CD14-positive monocyte (primary cell): ENCODE data around the gene DYRK1A. TPM values are rescaled to one million over a fixed set of nuclear protein-coding genes. Genes with fewer than 3 reads are reported as not detected.
"Not testable (repeated sequence)": the region's sequence is repeated elsewhere in the genome, so short reads cannot be mapped to it uniquely, and the experiment has no call there.

Source experiments
- DNase-seq, 3 donors: peaks; one replicate each; pipeline ENCODE4 v3.0.0-alpha.2; 2011 to 2022
- H2AFZ ChIP-seq: 2 replicates; pipeline ENCODE4 v1.6.0; 2012; ENCODE audit warnings: mild to moderate bottlenecking, low read depth, low read length, inconsistent platforms; ENCODE audit not compliant: insufficient read depth, poor library complexity, severe bottlenecking
- H3K27ac ChIP-seq, 2 donors: 1 replicate in 1 of 2; 2 replicates in 1 of 2; pipeline ENCODE4 v1.5.1; 2012 to 2013; ENCODE audit warnings: low read length in 2 of 2, control low read depth in 1 of 2, inconsistent platforms in 1 of 2, low read depth in 1 of 2, mild to moderate bottlenecking in 1 of 2
- H3K27me3 ChIP-seq, 2 donors: one replicate each; pipeline versions ENCODE4 v1.6.0 to v1.6.1; 2011 to 2013; ENCODE audit warnings: low read length in 2 of 2; ENCODE audit not compliant: control insufficient read depth in 2 of 2, insufficient read depth in 2 of 2
- H3K36me3 ChIP-seq, 2 donors: replicated peaks in 1 of 2; 1 replicate in 1 of 2; 2 replicates in 1 of 2; pipeline versions ENCODE4 v1.5.1 to v1.6.1; 2012 to 2013; ENCODE audit warnings: low read length in 2 of 2, control low read depth in 1 of 2, inconsistent platforms in 1 of 2, mild to moderate bottlenecking in 1 of 2; ENCODE audit not compliant: insufficient read depth in 2 of 2, control insufficient read depth in 1 of 2
- H3K4me1 ChIP-seq, 2 donors: 1 replicate in 1 of 2; 2 replicates in 1 of 2; pipeline versions ENCODE4 v1.5.1 to v1.6.1; 2012 to 2013; ENCODE audit warnings: low read length in 2 of 2, control low read depth in 1 of 2, inconsistent platforms in 1 of 2, mild to moderate bottlenecking in 1 of 2, moderate library complexity in 1 of 2; ENCODE audit not compliant: insufficient read depth in 2 of 2, control insufficient read depth in 1 of 2
- H3K4me2 ChIP-seq: replicated peaks from 2 replicates; pipeline ENCODE3; 2012; ENCODE audit warnings: low read length, moderate library complexity, mild to moderate bottlenecking; ENCODE audit not compliant: poor library complexity, severe bottlenecking; ENCODE audit errors: extremely low read depth
- H3K4me3 ChIP-seq, 3 experiments: fragments of 200-600 bp in 1 of 3; sonication (generic) in 1 of 3; replicated peaks in 1 of 3; 1 replicate in 2 of 3; 2 replicates in 1 of 3; pipeline ENCODE4 v1.5.1; 2011 to 2013; ENCODE audit warnings: low read length in 3 of 3, mild to moderate bottlenecking in 3 of 3, control low read depth in 2 of 3, low read depth in 2 of 3, inconsistent platforms in 1 of 3, moderate library complexity in 1 of 3
- H3K79me2 ChIP-seq: 2 replicates; pipeline ENCODE4 v1.6.0; 2012; ENCODE audit warnings: mild to moderate bottlenecking, control low read depth, inconsistent platforms, low read length, moderate library complexity; ENCODE audit not compliant: insufficient read depth
- H3K9ac ChIP-seq: 2 replicates; pipeline ENCODE4 v1.6.0; 2017; ENCODE audit warnings: low read length, mild to moderate bottlenecking; ENCODE audit not compliant: insufficient read depth, poor library complexity, severe bottlenecking
- H3K9me3 ChIP-seq, 2 donors: replicated peaks in 1 of 2; 1 replicate in 1 of 2; 2 replicates in 1 of 2; pipeline versions ENCODE4 v1.5.1 to v1.6.1; 2012 to 2013; ENCODE audit warnings: low read length in 2 of 2, control low read depth in 1 of 2; ENCODE audit not compliant: control insufficient read depth in 1 of 2, insufficient read depth in 1 of 2
- H4K20me1 ChIP-seq: 2 replicates; pipeline ENCODE4 v1.6.0; 2012; ENCODE audit warnings: mild to moderate bottlenecking, low read length, control low read depth, moderate library complexity; ENCODE audit not compliant: insufficient read depth
- H3K27ac Mint-ChIP-seq, 7 donors: one replicate each; pipeline ENCODE4 v1.8.0; 2020; ENCODE audit warnings: mild to moderate bottlenecking in 7 of 7, mixed read lengths in 7 of 7, moderate library complexity in 6 of 7, inconsistent platforms in 2 of 7
- H3K27me3 Mint-ChIP-seq, 3 donors: one replicate each; pipeline ENCODE4 v1.8.0; 2021 to 2022; ENCODE audit warnings: low read depth in 3 of 3, mild to moderate bottlenecking in 3 of 3, mixed read lengths in 3 of 3, moderate library complexity in 3 of 3, inconsistent platforms in 1 of 3
- H3K36me3 Mint-ChIP-seq, 2 donors: one replicate each; pipeline ENCODE4 v1.8.0; 2020; ENCODE audit warnings: mixed read lengths in 2 of 2, inconsistent platforms in 1 of 2, mild to moderate bottlenecking in 1 of 2
- H3K4me1 Mint-ChIP-seq: one replicate; pipeline ENCODE4 v1.8.0; 2020; ENCODE audit warnings: mild to moderate bottlenecking, mixed read lengths
- H3K4me3 Mint-ChIP-seq, 2 donors: one replicate each; pipeline ENCODE4 v1.8.0; 2020; ENCODE audit warnings: mild to moderate bottlenecking in 2 of 2, mixed read lengths in 2 of 2, moderate library complexity in 1 of 2
- H3K9me3 Mint-ChIP-seq, 7 donors: one replicate each; pipeline ENCODE4 v1.8.0; 2020 to 2022; ENCODE audit warnings: mixed read lengths in 7 of 7, mild to moderate bottlenecking in 6 of 7, moderate library complexity in 6 of 7, inconsistent platforms in 2 of 7
- WGBS: methylation state at CpG from one replicate; pipeline ENCODE4 v1.1.5; 2013; ENCODE audit warnings: missing lambda C conversion rate; ENCODE audit not compliant: insufficient coverage; 5-methylcytosine and 5-hydroxymethylcytosine counted together
- intact Hi-C, 2 donors: fragments of 100-400 bp; cut with micrococcal nuclease; formaldehyde crosslinking; loops; one replicate each; pipeline versions ENCODE4 v1.15.0 to v1.15.1; 2023
- polyA plus RNA-seq, 3 donors: library from polyadenylated mRNA; depleted of rRNA in 1 of 3; unstranded in 2 of 3; stranded (reverse) in 1 of 3; fragments of 300-500 nt in 2 of 3; fragments of >200 nt in 1 of 3; fragmentation: Illumina TruSeq in 2 of 3; gene quantifications; 1 replicate in 2 of 3; 2 replicates in 1 of 3; pipeline ENCODE4 v1.2.3, GENCODE V29; 2012 to 2021
- TF ChIP-seq, protein P1 (sequence below): fragments of 200-600 bp; IDR thresholded peaks from one replicate; pipeline ENCODE4 v1.8.0; 2022; ENCODE audit warnings: antibody characterized with exemption, mild to moderate bottlenecking

Gene DYRK1A
- polyA plus RNA-seq, 3 donors: 1.8 to 53.5 (median 2.4) TPM

DNA sequence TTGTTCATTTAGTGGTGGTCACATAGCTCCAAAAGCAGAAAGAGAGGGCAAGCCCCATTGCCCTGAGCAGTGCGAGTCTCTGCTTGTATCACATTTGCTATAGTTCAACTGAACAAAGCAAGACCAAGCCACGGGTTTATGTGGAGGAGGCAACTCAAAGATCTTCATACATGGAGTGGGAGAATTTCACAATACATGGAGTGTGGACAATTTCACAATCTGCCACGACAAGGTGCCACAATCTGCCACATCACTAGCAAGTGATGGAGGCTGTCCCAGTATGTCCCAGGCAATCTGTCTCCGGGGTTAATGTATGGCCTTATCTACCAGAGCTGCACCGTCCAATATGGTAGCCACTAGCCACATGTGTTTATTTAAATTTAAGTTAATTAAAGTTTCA lies 44.5 kb upstream of the DYRK1A start:
- H3K27ac ChIP-seq: no peak overlapping the region
- H3K36me3 ChIP-seq: no peaks in the 10 kb centered on the region
- DNase-seq: no peak
- Mint-ChIP-seq H3K4me1 (no peaks in the 10 kb centered on the region), H3K27me3 (peaks cover 0 to 2% (median 0%) of the 10 kb centered on the region in 3 donors), H3K27ac (no peak overlapping the region), H3K9me3 (peaks cover 15 to 21% (median 19%) of the 10 kb centered on the region in 7 donors), H3K4me3 (no peak overlapping the region), H3K36me3 (no peaks in the 10 kb centered on the region)
- H3K9me3 ChIP-seq: peaks cover 7 to 16% of the 10 kb centered on the region in 2 donors
- no peak overlapping the region for H2AFZ ChIP-seq
- no peaks in the 10 kb centered on the region for H3K79me2 ChIP-seq
- H3K27me3 ChIP-seq: no peaks in the 10 kb centered on the region
- no peaks in the 10 kb centered on the region for H3K4me1 ChIP-seq
- no peak overlapping the region for H3K4me3 ChIP-seq
- no peak overlapping the region for H3K4me2 ChIP-seq
- no peaks in the 10 kb centered on the region for H4K20me1 ChIP-seq
- 100% methylated on average over 1 of the region's 5 CpGs for WGBS
- TF ChIP-seq, protein P1, sequence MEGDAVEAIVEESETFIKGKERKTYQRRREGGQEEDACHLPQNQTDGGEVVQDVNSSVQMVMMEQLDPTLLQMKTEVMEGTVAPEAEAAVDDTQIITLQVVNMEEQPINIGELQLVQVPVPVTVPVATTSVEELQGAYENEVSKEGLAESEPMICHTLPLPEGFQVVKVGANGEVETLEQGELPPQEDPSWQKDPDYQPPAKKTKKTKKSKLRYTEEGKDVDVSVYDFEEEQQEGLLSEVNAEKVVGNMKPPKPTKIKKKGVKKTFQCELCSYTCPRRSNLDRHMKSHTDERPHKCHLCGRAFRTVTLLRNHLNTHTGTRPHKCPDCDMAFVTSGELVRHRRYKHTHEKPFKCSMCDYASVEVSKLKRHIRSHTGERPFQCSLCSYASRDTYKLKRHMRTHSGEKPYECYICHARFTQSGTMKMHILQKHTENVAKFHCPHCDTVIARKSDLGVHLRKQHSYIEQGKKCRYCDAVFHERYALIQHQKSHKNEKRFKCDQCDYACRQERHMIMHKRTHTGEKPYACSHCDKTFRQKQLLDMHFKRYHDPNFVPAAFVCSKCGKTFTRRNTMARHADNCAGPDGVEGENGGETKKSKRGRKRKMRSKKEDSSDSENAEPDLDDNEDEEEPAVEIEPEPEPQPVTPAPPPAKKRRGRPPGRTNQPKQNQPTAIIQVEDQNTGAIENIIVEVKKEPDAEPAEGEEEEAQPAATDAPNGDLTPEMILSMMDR: no peak
- intact Hi-C loops: no loop called here
- no peak overlapping the region for H3K9ac ChIP-seq

- 100% methylated on average over 1 of the region's 2 CpGs for WGBS
- Histone ChIP-seq H3K27ac (no peak overlapping the region), H3K4me3 (no peak overlapping the region), H3K9me3 (no peaks in the 10 kb centered on the region), H3K79me2 (no peaks in the 10 kb centered on the region), H3K9ac (no peak overlapping the region), H3K4me1 (no peaks in the 10 kb centered on the region), H4K20me1 (no peaks in the 10 kb centered on the region), H3K27me3 (no peaks in the 10 kb centered on the region), H3K4me2 (no peak overlapping the region), H2AFZ (no peak overlapping the region), H3K36me3 (no peaks in the 10 kb centered on the region)
- TF ChIP-seq, protein P1: no peak
- Mint-ChIP-seq H3K27ac (no peak overlapping the region), H3K9me3 (peaks cover 2 to 12% (median 8%) of the 10 kb centered on the region in 7 donors), H3K27me3 (peaks cover 0 to 2% (median 0%) of the 10 kb centered on the region in 3 donors), H3K4me3 (no peak overlapping the region), H3K4me1 (no peaks in the 10 kb centered on the region), H3K36me3 (no peaks in the 10 kb centered on the region)
- intact Hi-C loops: no loop called here
- no peak for DNase-seq
These were observed 42.0 kb upstream of the DYRK1A start for GRCh38 chr21:37324558-37324957.

- H3K27ac ChIP-seq, H3K27ac Mint-ChIP-seq: not testable (repeated sequence)
These were observed 38.4 kb upstream of the DYRK1A start for GRCh38 chr21:37328147-37328546.

More at GRCh38 chr21:37328147-37328546, 38.4 kb upstream of the DYRK1A start:
- H3K4me2 ChIP-seq, H3K36me3 ChIP-seq, intact Hi-C loops, H3K4me1 ChIP-seq, H3K79me2 ChIP-seq, H4K20me1 ChIP-seq, H3K4me3 Mint-ChIP-seq, H3K27me3 Mint-ChIP-seq, H3K9me3 Mint-ChIP-seq, H3K4me3 ChIP-seq, H3K4me1 Mint-ChIP-seq, H3K9ac ChIP-seq, H3K36me3 Mint-ChIP-seq, H3K9me3 ChIP-seq, H3K27me3 ChIP-seq, DNase-seq, H2AFZ ChIP-seq: not testable (repeated sequence)
- WGBS: 95% methylated on average over 2 of the region's 7 CpGs
